Adrenal gland (tissue), 12 donors: ENCODE data around the gene ZIC2. TPM values are rescaled to one million over a fixed set of nuclear protein-coding genes. Genes with fewer than 3 reads are reported as not detected.

Experiments
- DNase-seq, 7 donors: peaks; one replicate each; pipeline ENCODE4 v3.0.0-alpha.2; 2019 to 2020
- H3K27ac ChIP-seq, 5 donors: fragments of 200-600 bp; sonication (generic) in 4 of 5; 1 replicate in 3 of 5; 2 replicates in 2 of 5; pipeline versions ENCODE4 v1.5.1 to v1.8.0; 2016 to 2020; ENCODE audit warnings: mild to moderate bottlenecking in 1 of 5
- H3K27me3 ChIP-seq: fragments of 200-600 bp; 2 replicates; pipeline ENCODE4 v1.8.0; 2021
- H3K36me3 ChIP-seq, 2 donors: fragments of 200-600 bp; replicated peaks in 1 of 2; 1 replicate in 1 of 2; 2 replicates in 1 of 2; pipeline versions ENCODE4 v1.5.1 to v1.8.0; 2018 to 2022
- H3K4me1 ChIP-seq, 2 donors: fragments of 200-600 bp; replicated peaks in 1 of 2; 1 replicate in 1 of 2; 2 replicates in 1 of 2; pipeline versions ENCODE4 v1.5.1 to v1.8.0; 2018 to 2021
- H3K4me3 ChIP-seq, 4 donors: fragments of 200-600 bp; sonication (generic) in 3 of 4; one replicate each; pipeline ENCODE4 v1.5.1; 2016 to 2018
- H3K9me3 ChIP-seq, 3 donors: fragments of 200-600 bp; sonication (generic) in 1 of 3; replicated peaks in 1 of 3; 1 replicate in 2 of 3; 2 replicates in 1 of 3; pipeline versions ENCODE4 v1.5.1 to v1.8.0; 2016 to 2021
- POLR2A ChIP-seq, 2 donors: fragments of 450-650 bp; IDR thresholded peaks; one replicate each; pipeline ENCODE4 v1.6.1; 2017; ENCODE audit warnings: antibody characterized with exemption in 2 of 2, mild to moderate bottlenecking in 2 of 2, moderate library complexity in 1 of 2
- WGBS, 4 donors: extraction: QIAGEN DNeasy Blood & Tissue Kit in 2 of 4; methylation state at CpG; one replicate each; pipeline versions ENCODE4 v1.1.5 to v1.1.7; 2013 to 2017; 5-methylcytosine and 5-hydroxymethylcytosine counted together
- intact Hi-C, 2 donors: fragments of 100-400 bp; cut with DNase I; formaldehyde crosslinking; loops; one replicate each; pipeline versions ENCODE4 v1.14.1 to v1.15.0; 2022 to 2023
- polyA plus RNA-seq, 3 donors: library from polyadenylated mRNA; stranded (reverse); fragments of 200-250 nt in 2 of 3; fragments of 350-450 nt in 1 of 3; fragmentation: Illumina TruSeq in 1 of 3; extraction: RNeasy Lipid Tissue Mini Kit (QIAGEN cat#74804) in 1 of 3; gene quantifications; one replicate each; pipeline ENCODE4 v1.2.3, GENCODE V29; 2013 to 2014
- total RNA-seq, 9 donors: library from RNA; depleted of rRNA in 4 of 9; stranded (reverse); fragments of >200 nt in 4 of 9; fragments of 120-200 nt in 1 of 9; fragmentation: NEBNext Ultra II Directional in 1 of 9; extraction: Animal tissue kit (Norgen Biotek cat#: 25700) in 1 of 9; gene quantifications; one replicate each; pipeline versions ENCODE4 v1.1.0 to v1.2.4, GENCODE V29; 2013 to 2023
- TF ChIP-seq, protein P1 (sequence below), 6 experiments: fragments of 450-650 bp in 4 of 6; fragments of 200-600 bp in 2 of 6; sonication (generic) in 1 of 6; IDR thresholded peaks; 1 replicate in 5 of 6; 2 replicates in 1 of 6; pipeline versions ENCODE4 v1.5.1 to v1.8.0; 2016 to 2021; ENCODE audit warnings: antibody characterized with exemption in 6 of 6, mild to moderate bottlenecking in 2 of 6, moderate library complexity in 1 of 6
- donor health status: healthy with polysubstance abuse.
- donor health status: Bipolar disorder and iron deficiency.
- donor health status: DM: yes; HTN: yes; CAD: no.
- donor health status: DM: no; HTN: no; CAD: no.
- donor health status: DM: no; HTN: no; CAD: no.
- donor health status: DM: yes; HTN: yes; CAD: no.

Gene ZIC2
- total and polyA plus RNA-seq, 12 donors: 0.43 to 0.46 TPM; not detected in 10

- Histone ChIP-seq H3K9me3 (no peaks in the 10 kb centered on the region), H3K4me3 (no peak overlapping the region), H3K27me3 (peaks cover 97% of the 10 kb centered on the region), H3K36me3 (no peaks in the 10 kb centered on the region), H3K4me1 (no peaks in the 10 kb centered on the region), H3K27ac (no peak overlapping the region)
- intact Hi-C loops: no loop called here
- 19 to 28% (median 24%) methylated on average over 33 to 42 of the region's 42 CpGs for WGBS, 4 donors
- TF ChIP-seq, protein P1, sequence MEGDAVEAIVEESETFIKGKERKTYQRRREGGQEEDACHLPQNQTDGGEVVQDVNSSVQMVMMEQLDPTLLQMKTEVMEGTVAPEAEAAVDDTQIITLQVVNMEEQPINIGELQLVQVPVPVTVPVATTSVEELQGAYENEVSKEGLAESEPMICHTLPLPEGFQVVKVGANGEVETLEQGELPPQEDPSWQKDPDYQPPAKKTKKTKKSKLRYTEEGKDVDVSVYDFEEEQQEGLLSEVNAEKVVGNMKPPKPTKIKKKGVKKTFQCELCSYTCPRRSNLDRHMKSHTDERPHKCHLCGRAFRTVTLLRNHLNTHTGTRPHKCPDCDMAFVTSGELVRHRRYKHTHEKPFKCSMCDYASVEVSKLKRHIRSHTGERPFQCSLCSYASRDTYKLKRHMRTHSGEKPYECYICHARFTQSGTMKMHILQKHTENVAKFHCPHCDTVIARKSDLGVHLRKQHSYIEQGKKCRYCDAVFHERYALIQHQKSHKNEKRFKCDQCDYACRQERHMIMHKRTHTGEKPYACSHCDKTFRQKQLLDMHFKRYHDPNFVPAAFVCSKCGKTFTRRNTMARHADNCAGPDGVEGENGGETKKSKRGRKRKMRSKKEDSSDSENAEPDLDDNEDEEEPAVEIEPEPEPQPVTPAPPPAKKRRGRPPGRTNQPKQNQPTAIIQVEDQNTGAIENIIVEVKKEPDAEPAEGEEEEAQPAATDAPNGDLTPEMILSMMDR (IDR thresholded peaks at IDR 0.05): no peak
- TF ChIP-seq POLR2A (IDR thresholded peaks at IDR 0.05): no peak
- no peak for DNase-seq
Observed at GRCh38 chr13:99989276-99990125, 7.9 kb downstream of the ZIC2 start.

DNA sequence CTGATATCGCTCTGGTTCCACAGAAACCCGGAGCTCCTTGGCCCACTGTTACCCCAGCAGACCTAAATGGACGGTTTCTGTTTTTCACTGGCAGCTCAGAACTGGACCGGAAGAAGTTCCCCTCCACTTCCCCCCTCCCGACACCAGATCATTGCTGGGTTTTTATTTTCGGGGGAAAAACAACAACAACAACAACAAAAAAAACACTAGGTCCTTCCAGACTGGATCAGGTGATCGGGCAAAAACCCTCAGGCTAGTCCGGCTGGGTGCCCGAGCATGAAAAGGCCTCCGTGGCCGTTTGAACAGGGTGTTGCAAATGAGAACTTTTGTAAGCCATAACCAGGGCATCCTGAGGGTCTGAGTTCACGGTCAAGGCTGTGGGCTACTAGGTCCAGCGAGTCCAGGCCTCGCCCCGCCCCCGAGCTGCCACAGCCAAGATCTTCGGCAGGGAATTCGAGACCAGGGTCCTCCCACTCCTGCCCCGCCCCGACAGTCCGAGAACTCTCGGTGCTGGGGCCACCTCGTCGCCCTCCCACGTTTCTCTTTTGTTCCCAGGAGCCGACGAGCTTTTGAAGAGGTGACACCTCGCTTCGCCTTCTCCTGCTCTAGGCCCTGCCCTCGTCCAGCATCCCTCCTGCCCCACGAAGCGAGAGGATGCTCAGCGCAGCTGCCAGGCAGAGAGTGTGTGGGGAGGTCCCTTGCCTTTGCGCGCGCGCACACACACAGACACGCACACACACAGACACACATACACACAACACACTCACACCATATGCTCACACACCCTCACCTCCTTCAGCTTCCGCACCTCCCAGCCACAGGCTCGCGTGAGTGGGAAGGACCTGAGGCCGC lies 8.8 kb downstream of the ZIC2 start:
- Histone ChIP-seq H3K27me3 (peaks cover 98% of the 10 kb centered on the region), H3K36me3 (no peaks in the 10 kb centered on the region), H3K9me3 (no peaks in the 10 kb centered on the region), H3K4me3 (no peak overlapping the region), H3K4me1 (no peaks in the 10 kb centered on the region), H3K27ac (no peak overlapping the region)
- 19 to 31% (median 25%) methylated on average over 31 to 42 of the region's 42 CpGs for WGBS, 4 donors
- no peak for DNase-seq
- intact Hi-C loops: no loop called here
- TF ChIP-seq, protein P1 (IDR thresholded peaks at IDR 0.05): no peak
- no peak for TF ChIP-seq POLR2A (IDR thresholded peaks at IDR 0.05)

- no peak overlapping the region for H3K27ac ChIP-seq
Observed at GRCh38 chr13:99991013-99991827, 9.6 kb downstream of the ZIC2 start.

More at GRCh38 chr13:99991013-99991827, 9.6 kb downstream of the ZIC2 start:
- Histone ChIP-seq H3K4me1 (no peaks in the 10 kb centered on the region), H3K27me3 (peaks cover 100% of the 10 kb centered on the region), H3K4me3 (no peak overlapping the region), H3K36me3 (no peaks in the 10 kb centered on the region), H3K9me3 (no peaks in the 10 kb centered on the region)
- WGBS, 4 donors: 13 to 25% (median 20%) methylated on average over 18 to 35 of the region's 35 CpGs
- no peak for DNase-seq
- intact Hi-C loops: no loop called here
- TF ChIP-seq, protein P1 (IDR thresholded peaks at IDR 0.05): no peak
- TF ChIP-seq POLR2A (IDR thresholded peaks at IDR 0.05): no peak
